H1 (cell line): ENCODE measurements around the gene CRYBG1. TPM values are rescaled to one million over a fixed set of nuclear protein-coding genes. Genes with fewer than 3 reads are reported as not detected.

Experiments
- JUND ChIP-seq: IDR thresholded peaks from 2 replicates; pipeline ENCODE4 v1.6.1; 2011; ENCODE audit warnings: mild to moderate bottlenecking, improper control_type of control experiment, low read length
- PHF8 ChIP-seq: fragments of 200-600 bp; sonication (generic); conservative IDR thresholded peaks from 2 replicates; pipeline ENCODE4 v1.7.1; 2012; ENCODE audit warnings: low read depth, mild to moderate bottlenecking, inconsistent platforms, low read length, moderate library complexity
- RBBP5 ChIP-seq: IDR thresholded peaks from 2 replicates; pipeline ENCODE4 v1.7.1; 2012; ENCODE audit warnings: low read depth, mild to moderate bottlenecking, inconsistent platforms, low read length, moderate library complexity, borderline replicate concordance
- SIRT6 ChIP-seq: IDR thresholded peaks from one replicate; pipeline ENCODE4 v1.7.1; 2012; ENCODE audit warnings: low read length, inconsistent platforms
- SIX5 ChIP-seq: IDR thresholded peaks from 2 replicates; pipeline ENCODE4 v1.6.1; 2011; ENCODE audit warnings: mild to moderate bottlenecking, low read depth, low read length
- TBP ChIP-seq: IDR thresholded peaks from 2 replicates; pipeline ENCODE4 v1.6.1; 2011; ENCODE audit warnings: low read depth, low read length, improper control_type of control experiment
- TEAD4 ChIP-seq: IDR thresholded peaks from 2 replicates; pipeline ENCODE4 v1.6.1; 2012; ENCODE audit warnings: low read depth, low read length, inconsistent platforms, mixed read lengths
- polyA plus RNA-seq, 7 experiments: library from polyadenylated mRNA; depleted of rRNA in 3 of 7; stranded (reverse) in 5 of 7; unstranded in 2 of 7; fragments of >200 nt in 5 of 7; fragments of 200-250 nt in 2 of 7; gene quantifications; 1 replicate in 5 of 7; 2 replicates in 1 of 7; 4 replicates in 1 of 7; pipeline versions ENCODE4 v1.2.1 to v1.2.3, GENCODE V29; 2011 to 2013; ENCODE audit warnings: missing spikeins in 2 of 7, mixed read lengths in 2 of 7
- total RNA-seq: library from RNA; stranded (reverse); fragmentation: NEBNext Ultra II Directional; extraction: Animal tissue kit (Norgen Biotek cat#: 25700); gene quantifications from 2 replicates; pipeline ENCODE4 v1.2.1, GENCODE V29; 2021
- TF ChIP-seq, protein P1 (sequence below): IDR thresholded peaks from 2 replicates; pipeline ENCODE4 v1.6.1; 2012; ENCODE audit warnings: inconsistent platforms

The CRYBG1 gene
- total and polyA plus RNA-seq, 2 of the 8 experiments (the other 6 are each of a cell fraction or from before 2014, with no cell fraction given) = 2.2 to 11.6 TPM

GRCh38 chr6:106469882-106470281, 109.4 kb downstream of the CRYBG1 start (continued):
- TF ChIP-seq PHF8 (no peak), SIRT6 (no peak), JUND (no peak), RBBP5 (no peak), SIX5 (no peak), TEAD4 (no peak), TBP (no peak)
- TF ChIP-seq, protein P1, sequence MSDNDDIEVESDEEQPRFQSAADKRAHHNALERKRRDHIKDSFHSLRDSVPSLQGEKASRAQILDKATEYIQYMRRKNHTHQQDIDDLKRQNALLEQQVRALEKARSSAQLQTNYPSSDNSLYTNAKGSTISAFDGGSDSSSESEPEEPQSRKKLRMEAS = no peak
